NCI-H82 treated with DMSO at 0.1 percent for 48 hours (cell line): ENCODE results near the gene SIGLEC11.
"Not testable (repeated sequence)": the region's sequence is repeated elsewhere in the genome, so short reads cannot be mapped to it uniquely, and the experiment has no call there.

Experiments used
- DNase-seq: peaks from one replicate; lab custom pipeline; 2025; ENCODE audit not compliant: unreplicated experiment; lab: John Stamatoyannopoulos, UW

SIGLEC11 gene

DNA sequence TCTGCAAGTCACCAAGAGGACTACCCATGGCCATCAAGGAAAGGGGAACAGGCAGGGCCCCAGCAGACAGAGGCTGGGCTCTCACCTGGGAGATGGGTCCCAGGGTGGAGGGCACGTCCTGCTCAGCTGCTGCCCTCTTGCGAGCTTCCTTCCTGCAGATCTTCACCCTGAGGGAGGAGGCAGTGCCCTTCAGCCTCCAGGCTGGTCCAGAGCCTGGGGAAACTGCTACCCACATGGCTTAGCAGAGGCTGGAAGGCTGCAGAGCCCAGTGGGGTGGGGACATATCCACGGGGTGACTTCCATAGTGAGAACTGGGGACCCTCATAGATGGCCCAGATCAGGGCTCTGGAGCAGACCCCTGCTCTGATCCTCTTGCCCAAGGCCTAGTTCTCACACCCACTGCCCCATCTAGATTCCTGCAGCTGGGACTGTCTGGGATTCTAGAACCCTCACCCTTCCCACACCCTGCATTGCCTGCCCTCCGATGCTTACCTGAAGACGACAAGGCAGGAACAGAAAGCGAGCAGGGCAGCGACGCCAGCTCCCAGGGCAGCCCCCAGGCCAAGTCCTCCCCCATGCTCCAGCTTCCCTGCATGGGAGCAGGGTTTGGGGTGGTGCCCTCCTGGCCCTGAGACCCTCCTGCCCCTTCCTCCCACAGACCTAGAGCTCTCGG, 9.0 kb downstream of the SIGLEC11 start:
- DNase-seq = no peak

DNA sequence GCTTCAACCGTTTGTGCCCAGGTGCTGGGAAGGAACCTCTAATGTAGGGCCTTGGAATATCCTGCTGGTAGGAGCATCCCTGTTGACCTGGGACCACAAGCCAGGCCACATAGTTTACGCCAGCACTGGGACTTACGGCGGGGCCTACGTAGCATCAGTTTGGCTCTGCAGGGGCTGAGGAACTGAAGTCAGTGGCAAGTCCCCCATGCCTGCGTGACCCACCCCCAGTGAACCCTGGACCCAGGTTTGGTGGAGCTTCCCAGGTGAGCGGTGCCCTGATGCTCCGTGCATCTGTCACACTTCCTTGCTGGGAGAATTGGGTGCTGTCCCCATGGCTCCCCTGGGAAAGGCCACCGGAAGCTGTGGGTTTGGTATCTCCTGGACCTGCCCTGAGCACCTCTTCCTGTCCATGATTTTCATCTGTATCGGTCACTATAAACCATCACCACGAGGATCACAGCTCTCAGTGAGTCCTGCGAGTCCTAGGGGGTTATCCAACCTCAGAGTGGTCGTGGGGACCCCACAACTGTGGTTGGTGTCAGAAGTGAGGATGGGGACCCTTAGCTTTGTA, 9.9 kb downstream of the SIGLEC11 start:
- DNase-seq = no peak

DNA sequence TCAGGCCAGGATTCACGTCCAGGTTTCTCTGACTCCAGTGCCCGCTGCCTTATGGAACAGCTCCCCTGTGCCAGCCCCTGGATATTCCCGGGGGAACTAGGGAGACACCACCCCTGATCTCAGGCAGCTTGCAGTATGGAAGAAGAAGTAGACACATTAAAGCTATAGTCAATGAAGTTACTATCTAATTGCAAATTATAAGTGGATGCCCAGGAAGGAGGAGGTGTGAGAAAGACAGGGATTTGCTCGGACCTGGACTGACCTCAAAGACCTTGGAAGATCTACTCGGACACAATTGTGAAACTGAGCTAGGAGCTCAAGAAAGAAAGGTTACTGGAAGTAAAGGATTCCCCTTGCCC, 10.4 kb downstream of the SIGLEC11 start:
- DNase-seq = no peak

DNA sequence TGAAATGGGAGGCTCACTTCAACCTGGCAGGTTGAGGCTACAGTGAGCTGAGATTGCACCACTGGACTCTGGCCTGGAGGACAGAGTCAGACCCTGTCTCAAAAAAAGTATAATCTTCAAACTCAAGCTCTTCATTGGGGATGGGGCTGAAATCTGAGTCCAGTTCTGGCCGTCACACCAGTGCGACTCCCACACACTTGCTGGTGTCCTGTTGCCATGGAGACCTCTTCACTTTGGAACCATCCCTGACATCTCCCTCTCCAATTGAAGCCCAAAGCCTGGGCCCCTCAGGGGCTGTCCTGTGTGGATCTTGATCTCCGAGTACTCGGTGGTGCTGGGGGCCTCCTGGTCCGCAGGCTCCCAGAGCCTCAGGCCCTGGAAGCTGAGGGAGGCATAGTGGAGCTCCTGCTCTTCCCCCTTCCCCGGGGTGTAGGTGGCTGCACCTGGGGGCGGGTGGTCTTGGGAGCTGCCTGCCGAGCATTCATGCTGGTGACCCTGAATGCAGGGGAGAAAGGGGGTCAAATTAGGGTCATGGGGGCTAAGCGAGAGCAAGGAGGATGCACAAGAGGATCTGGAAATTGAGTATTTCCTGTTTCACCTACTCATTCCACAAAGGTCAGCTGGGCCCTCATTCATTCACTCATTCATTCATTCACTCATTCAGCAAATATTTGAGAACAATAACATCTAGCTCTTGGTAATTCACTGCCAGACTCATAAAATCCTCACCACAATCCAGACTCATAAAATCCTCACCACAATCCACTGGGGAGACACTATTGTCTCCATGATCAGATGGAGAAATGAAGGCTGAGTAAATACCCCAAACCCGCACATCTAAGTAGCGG, 11.0 kb downstream of the SIGLEC11 start:
- DNase-seq = no peak

DNA sequence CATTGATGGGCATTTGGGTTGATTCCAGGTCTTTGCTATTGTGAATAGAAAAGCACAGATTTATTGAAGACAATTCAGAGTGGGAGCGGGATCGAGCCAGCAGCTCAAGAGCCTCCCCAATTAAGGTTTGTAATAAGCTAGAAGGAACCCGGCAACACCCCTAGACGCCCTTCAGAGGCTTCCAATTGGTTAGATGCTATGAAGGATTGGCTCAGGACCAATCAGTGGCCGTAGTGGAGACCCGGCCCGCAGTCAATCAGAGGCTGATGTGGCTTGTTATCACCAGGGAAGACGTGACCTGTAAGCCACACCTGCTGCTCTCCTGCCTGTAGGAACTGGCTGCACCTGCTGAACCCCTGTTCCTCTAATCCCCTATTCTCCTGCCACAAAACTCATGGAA, 14.6 kb downstream of the SIGLEC11 start:
- DNase-seq = no peak

DNA sequence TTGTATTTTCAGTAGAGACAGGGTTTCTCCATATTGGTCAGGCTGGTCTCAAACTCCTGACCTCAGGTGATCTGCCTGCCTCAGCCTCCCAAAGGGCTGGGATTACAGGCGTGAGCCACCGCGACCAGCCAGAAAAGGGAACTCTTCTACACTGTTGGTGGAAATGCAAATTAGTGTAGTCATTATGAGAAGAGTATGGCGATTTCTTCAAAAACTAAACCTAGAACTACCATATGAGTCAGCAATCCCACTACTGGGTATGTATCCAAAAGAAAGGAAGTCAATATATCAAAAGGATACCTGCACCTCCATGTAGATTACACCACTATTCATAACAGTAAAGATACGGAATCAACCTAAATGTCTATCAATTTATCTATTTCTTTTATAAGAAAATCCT, 16.4 kb downstream of the SIGLEC11 start:
- DNase-seq = not testable (repeated sequence)

DNA sequence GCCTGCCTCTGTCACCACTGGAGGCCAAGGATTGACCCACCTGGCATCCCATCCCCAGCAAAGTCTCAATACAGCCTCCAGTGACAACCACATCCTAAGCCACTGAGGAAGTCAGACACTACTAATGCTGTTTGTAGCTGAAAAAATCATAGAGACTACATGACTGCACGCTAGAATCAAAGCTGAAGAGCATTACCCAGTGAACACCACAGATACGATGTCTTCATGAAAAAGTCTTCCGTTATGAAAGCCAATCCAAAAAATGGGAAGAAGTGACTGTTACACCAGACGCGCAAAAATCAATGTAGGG, 20.5 kb downstream of the SIGLEC11 start:
- no peak for DNase-seq

DNA sequence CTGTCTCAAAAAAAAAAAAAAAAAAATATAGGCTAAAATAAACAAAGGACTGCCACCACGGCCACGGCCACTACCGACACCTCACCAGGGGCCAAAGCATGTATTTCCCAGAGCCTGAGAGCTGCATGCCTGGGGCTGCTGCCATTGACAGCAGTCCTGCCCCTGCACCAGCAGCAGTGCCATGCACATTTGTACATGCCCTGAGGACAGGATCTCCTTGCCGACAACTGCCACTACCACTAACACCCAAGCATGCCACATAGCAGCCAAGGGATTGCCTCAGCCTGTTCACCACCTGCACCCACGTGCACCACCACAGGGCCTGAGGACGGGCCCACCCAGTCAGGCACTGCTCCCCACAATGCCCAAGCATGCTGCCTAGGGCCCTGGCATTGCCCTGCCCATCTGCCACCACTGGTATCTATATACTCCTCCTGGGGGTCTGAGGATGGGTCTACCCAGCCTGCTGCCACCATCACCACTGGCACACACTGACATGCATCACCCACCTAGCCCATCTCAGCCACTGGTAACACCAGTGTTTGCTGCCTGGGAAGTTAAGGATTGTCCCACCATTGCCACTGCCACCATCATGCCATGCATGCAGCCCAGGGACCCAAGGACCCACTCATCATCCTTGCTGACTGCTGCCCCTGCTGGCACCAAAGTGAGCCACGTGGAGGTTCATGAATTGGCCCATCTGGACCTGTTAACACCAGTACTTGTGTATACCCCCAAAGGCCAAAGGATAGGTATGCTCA, 21.1 kb downstream of the SIGLEC11 start:
- DNase-seq = no peak

DNA sequence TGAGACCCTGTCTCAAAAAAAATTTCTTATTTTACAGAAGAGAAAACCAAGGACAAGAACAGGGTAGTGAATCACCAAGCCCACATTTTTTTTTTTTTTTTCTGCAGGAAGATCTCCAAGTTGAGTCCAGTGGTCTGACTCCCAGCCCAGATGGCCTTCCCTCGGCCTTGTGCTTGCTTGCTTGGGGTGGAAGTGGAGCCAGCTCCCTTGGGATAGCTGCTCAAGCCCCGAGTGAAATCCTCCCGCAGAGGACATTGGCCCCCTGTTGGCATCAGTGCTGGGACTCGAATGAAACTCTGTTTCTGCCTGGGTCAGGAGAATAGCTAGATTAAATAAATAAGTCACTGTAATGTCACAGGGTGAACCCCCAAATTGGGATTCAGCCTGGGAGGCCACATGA, 22.3 kb downstream of the SIGLEC11 start:
- no peak for DNase-seq

DNA sequence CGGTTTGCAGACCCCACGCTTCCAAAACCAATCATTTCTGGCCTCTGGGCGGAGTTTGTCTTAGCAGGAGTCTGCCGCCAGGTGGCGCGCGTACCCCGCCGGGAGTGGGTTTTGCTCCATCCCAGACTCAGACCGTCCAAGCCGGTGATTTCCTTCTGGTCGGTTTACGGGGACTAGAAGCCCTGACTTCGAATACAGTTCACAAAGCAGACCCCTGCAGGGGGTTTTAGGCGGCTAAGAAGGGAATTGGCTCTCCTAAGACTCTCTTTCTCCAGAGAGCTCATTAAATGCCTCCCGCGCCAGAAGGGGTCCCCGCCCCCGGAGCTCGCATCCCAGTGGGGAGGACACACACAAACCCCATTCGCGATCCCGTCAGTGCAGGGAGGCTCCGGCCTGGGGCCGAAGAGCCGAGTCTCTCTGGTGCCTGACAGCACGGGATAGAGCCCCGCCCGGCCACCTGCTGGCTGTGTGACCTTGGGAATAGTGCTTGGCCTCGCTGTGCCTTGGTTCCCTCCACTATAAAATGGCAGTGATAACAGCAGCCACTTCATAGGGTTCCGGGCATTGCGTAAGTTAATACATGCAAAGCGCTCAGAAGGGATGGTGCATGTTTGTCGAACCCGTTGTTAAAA, 23.1 kb downstream of the SIGLEC11 start:
- DNase-seq = peak; percentile 46

DNA sequence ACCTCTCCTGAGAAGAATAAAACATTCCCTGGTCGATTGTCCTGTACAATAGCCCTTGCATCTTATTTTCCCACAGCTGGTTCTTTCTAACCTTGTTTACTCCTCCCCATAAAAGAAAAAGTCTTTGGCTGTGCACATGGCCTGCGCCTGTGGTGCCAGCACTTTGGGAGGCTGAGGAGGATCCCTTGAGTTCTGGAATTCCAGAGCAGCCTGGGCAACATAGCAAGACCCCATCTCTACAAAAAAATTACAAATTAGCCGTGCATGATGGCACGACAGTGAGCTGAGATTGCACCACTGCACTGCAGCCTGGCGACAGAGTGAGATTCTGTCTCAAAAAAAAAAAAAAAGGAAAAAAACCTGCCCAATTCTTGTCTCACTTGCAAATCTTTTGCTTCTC, 24.4 kb downstream of the SIGLEC11 start:
- no peak for DNase-seq

DNA sequence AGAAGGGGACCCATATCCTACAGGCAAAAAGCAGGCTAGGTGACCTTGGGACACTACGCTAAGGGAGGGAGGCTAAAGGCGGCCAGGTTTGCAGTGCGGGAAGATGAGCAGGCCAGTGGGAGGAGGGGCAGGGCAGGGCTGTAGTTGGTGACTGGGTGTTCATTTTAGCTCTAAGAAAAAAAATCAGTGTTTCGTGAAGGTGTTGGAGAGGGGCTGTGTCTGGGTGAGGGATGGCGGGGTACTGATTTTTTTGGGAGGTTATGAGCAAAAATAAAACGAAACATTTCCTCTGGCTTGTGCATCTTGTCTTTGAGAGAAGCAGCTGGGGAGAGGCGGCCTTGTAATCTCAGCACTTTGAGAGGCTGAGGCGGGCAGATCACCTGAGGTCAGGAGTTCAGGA, 27.3 kb downstream of the SIGLEC11 start:
- no peak for DNase-seq

DNA sequence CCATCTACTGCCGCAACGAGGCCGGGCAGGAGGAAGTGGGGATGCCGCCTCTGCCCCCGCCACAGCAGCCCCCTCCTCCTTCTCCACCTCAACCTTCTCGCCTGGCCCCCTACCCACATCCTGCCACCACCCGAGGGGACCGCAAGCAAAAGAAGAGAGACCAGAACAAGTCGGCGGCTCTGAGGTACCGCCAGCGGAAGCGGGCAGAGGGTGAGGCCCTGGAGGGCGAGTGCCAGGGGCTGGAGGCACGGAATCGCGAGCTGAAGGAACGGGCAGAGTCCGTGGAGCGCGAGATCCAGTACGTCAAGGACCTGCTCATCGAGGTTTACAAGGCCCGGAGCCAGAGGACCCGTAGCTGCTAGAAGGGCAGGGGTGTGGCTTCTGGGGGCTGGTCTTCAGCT, 28.2 kb downstream of the SIGLEC11 start:
- DNase-seq = no peak

DNA sequence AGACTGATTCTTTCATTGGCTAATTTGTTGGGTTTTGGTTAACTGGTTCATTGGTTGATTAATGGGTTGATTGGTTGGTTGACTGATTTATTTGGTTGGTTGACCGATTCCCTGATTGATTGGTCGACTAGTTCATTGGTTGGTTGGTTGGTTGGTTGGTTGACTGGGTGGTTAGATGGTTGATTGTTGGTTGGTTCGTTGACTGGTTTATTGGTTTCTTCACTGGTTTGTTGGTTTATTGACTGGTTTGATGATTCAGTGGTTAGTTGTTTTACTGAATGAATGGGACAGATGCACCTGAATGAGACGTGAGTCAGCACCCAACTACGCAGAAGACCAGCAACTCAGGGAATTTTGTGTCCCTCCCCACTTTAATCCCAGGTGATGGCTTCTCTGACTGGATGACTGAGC, 28.9 kb downstream of the SIGLEC11 start:
- DNase-seq = no peak

DNA sequence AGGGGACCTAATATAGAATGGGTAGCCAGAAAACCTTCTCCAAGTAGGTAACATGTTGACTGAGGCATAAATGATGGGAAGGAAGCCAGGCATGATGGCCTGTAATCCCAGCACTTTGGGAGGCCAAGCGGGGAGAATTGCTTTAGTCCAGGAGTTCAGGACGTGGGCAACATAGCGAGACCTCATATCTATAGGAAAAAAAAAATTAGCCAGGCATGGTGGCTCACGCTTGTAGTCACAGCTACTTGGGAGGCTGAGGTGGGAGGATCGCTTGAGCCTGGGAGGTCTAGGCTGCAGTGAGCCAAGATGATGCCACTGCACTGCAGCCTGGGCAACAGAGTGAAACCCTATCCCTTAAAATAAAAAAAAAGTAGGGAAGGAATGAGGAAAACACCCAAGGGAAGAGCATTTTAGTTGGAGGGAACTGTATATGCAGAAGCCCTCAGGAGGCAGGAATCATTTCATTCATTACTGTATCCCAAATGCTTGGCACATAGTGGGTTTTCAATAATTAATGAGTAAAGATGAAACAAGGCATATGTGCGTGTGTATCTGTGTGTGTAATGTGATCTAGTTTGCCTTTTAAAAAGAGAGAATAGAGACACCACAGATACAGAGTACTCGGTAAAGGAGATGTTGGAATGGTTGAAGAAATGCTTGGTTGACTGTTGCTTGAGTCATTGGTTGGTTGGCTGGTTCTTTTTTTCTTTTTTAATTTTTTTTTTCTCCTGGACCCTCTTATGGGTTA, 29.5 kb downstream of the SIGLEC11 start:
- no peak for DNase-seq

DNA sequence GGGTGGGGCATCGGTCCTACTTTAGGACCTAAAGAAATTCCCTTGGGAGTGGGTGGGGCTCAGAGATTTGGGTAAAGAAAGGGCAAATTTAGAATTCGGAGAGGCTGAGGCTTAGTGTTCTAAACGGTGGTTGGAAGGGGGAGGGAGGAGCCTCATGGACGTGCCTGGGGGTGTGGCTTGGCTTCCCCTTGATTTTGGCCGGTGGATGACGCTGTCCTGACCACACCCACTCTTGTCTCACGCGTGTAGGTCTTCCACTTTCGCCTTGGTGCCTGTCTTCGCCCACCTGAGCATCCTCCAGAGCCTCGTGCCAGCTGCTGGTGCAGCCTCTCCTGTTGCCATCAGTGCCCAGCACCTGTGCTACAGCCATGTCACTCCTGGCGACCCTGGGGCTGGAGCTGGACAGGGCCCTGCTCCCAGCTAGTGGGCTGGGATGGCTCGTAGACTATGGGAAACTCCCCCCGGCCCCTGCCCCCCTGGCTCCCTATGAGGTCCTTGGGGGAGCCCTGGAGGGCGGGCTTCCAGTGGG, 30.4 kb downstream of the SIGLEC11 start:
- no peak for DNase-seq

DNA sequence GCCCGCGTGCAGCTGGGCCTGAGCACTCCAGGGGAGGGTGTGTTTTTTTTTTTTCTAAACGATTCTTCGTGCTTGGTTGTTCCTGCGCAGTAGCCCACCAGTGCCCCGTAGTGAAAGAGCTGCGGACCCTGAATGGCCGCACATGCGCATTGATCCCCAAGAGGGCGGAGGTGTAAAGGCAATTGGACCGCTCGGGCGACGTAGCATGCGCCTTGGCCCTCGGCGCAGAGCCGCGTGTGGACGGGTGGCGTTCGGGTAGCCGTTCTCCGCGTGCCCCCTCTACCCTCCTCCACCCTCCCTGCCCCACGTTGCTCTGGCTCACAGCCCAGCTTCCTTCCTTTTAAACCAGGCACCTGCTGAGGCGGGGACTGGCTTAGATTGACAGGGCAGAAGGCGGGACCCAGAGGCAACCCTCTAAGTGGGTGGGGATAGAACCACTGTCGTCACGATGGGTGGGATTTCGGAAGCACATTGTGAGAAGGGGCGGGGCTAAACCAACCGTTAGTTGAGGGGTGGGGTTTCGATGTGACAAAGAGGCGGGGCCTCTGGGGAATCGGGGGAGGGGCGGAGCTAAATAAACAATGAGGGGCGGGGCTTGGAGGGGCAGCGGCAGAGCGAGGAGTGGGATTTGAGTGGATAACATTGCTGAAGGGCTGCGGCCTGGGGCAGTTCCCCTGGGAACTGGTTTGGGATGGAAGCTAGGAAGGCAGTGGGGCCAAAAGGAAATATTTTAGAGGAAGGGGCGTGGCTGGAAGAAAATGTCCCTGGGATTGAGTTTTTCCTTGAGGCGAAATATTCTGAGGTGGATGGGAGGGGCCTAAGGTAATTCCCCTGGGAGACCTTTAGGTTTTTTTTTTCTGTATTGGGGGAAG, 31.1 kb downstream of the SIGLEC11 start:
- peak; percentile 94 for DNase-seq

DNA sequence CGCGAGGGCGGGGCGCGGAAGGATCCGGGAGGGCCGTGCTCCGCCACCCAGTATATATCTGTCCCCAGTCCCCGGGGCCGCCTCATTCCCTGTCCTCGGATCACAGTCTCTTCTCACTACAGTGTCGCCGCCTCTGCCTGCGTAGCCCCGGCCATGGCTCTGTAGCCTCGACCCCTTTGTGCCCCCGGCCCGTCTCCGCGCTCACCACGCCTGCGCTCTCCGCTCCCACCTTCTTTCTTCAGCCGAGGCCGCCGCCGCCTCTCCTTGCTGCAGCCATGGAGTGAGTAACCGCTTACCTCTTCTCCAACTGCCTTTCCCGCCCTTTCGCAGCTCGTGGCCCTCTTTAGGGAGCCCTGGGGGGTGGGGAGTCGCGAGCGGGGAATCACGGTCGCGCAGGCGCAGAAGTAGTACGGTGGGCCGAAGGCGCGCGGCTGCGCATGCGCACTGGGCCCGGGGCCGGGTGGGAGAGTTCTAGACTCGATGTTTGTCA, 31.8 kb downstream of the SIGLEC11 start, which contains the start of the genes ATF5 and NUP62:
Gene ATF5, plus strand, starts transcription at position 85 of the 490 bp plus-strand sequence. CDS start 1,646 bp downstream, outside the sequence.
Gene NUP62, minus strand, starts transcription at position 384 of the 490 bp plus-strand sequence. CDS start 19,697 bp downstream, outside the sequence.
- DNase-seq = peak; percentile 84
